Measurements from ENCODE around the gene EVL.

DNA sequence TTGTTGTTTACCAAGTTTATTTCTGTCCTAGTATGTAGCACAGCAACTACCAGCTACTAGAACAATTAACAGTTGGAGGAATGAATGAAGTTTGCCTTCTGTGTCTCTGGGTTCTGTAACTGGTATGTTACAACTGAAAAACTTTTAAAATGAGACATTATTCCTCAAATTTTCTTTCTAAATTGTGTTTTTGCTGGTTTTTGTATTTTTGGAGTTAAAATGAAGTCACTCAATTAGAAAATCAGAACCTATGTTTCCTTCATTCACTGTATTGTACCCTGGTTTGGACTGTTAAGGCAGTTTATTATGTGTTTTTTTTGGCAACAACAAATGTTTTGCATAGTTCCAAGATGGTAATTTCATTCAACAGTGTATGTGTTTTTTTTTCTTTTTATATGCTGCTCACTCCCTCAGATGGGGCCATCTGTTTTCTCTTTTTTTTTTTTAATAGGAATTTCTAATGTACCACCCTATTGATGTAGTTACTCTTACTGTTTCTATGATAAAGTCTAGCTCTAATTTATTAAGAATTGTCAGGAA lies 30.2 kb upstream of the EVL start:
- no peak for TF ChIP-seq SP1 (IDR thresholded peaks at IDR 0.05)
- TF ChIP-seq ELF4 (IDR thresholded peaks at IDR 0.05) = no peak
- TF ChIP-seq HDGF (IDR thresholded peaks at IDR 0.05; ENCODE audit: borderline replicate concordance) = no peak
- no peak for TF ChIP-seq TARDBP (IDR thresholded peaks at IDR 0.05)
- no peak for TF ChIP-seq LEF1 (IDR thresholded peaks at IDR 0.05; ENCODE audit: borderline replicate concordance)
- no peak for TF ChIP-seq FOXA1 (IDR thresholded peaks at IDR 0.05)
- no peak for TF ChIP-seq ARNT (IDR thresholded peaks at IDR 0.05)
- TF ChIP-seq SUZ12 (IDR thresholded peaks at IDR 0.05) = no peak
